ENCODE results near the gene GRIP1.

Gene GRIP1

DNA sequence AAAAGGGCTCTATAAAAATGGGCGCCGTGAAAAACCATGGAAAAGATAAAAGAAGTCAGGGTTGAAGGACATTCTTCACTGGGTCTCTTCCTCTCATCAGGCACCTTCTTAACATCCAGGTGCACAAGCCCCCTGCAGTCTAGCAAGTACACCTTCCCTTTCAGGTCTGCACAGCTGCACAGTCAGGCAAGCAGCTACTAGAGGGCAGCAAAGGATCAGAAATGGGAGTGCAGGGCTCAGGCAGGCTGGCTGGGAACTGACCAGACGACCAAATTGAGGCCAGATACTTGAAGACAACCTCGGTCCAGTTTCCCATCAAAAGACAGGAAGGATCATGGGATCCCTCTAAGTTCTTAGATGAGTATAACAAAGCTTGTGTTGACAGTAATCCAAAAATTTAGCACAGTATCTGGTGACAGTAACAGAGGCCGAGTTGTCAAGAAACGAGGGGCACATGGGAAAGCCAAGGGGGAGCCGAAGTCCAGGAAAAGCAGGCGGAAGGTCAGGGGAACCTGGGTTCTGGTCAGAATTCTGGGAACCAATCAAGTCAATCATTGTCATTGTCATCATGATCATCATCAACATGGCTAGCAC, 10.1 kb upstream of the GRIP1 start:
- DNase-seq, result no peak

DNA sequence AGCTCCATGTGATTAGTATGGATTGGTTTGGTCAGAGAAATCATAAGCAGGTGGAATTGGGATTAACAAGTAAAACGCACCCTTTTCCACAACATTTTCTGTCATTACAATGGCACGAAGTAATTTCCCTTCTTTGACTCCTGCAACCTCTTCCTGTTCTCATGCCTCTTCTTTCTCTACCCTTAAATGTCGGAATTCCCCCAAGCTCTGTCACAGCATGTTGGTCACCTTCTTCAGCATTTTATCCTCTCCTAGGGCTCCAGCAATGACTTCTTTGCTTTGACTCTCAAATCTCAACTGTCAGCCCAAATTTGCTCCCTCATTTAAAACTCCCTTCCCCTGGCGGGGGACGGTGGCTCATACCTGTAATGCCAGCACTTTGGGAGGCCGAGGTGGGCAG, 5.3 kb upstream of the GRIP1 start:
- DNase-seq, result no peak

DNA sequence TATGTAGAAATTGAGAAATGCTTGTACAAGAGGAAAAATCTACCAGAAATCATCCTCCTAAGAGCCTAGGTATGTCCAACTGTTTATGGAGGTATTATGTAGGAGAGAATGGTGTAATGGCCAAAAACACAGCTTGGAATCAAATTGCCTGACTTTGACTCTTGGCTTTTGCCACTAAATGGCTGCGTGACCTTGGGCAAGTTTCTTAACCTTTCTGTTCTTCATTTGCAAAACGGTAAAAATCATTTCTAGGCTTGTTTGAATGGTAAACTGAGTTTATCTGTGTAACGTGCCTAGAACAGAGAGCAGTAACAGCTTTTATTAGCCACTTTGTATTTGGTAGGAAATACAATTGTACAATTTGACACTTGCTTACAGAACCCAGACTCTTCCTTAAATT, 4.9 kb upstream of the GRIP1 start:
- DNase-seq, result no peak

DNA sequence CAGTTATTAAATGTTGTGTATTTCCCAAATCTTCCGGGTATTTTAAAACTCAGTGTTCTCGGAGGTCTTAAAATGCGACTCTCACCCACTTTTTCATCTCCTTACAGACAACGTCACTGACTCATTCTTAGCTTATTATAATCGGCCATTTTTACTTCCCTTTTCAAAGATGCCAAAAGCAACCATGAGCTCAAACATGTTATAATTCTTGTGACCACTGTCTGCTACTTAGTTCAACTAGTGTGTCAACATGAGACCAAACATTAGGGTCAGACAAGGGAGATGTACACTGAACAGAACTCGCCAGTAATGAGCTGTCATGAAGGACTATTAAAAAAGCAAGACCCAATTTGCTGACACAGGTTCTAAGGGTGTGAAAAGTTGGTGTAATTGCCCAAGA, 4.2 kb upstream of the GRIP1 start:
- no peak for DNase-seq

DNA sequence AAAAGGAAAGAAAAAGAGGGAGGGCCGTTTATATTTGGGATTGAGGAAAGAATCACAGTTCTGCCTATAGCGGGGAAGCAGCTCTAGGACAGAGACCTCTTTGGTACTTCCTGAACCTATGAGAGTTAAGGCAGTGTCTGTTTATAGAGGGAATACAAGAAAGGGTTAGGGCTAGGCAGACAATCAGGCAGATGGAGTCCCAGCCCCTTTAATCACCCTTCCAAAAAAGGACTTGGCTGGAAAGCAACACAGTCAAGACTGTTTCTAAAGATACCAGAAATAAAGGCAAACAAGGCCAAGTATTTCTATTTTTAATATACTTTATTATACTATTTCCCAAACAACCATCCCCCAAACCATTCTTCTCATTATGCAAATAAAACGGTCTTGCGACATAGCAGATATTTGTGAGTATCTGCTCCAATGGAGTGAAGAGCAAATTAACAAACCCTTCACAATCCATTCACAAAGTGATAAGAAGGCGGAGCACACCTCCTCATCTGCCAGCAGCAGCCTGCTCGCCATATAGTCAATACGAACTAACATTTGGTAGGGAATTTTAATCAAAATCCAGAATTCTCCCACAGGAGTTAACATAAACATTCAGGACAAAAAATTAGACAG, 697 bp upstream of the GRIP1 start:
- no peak for DNase-seq

DNA sequence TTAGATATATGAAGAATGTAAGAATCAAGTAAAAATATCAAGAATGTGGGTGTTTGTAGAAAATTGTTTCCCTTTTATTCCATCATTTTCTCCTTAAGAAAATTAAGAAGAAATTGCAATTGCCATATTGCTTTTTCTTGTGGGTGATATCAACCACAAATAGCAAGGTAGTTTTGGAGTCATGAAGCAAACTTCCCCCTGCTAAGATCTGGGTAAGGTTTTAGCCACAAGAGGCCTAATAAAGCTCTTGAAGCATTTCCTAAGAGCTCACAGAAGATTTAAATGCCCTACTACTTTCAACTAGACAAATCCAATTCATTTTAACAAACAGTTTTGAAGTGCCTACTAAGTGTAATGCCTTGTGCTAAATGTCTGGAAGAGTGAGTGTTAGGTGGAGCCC, 2.6 kb downstream of the GRIP1 start:
- no peak for DNase-seq

DNA sequence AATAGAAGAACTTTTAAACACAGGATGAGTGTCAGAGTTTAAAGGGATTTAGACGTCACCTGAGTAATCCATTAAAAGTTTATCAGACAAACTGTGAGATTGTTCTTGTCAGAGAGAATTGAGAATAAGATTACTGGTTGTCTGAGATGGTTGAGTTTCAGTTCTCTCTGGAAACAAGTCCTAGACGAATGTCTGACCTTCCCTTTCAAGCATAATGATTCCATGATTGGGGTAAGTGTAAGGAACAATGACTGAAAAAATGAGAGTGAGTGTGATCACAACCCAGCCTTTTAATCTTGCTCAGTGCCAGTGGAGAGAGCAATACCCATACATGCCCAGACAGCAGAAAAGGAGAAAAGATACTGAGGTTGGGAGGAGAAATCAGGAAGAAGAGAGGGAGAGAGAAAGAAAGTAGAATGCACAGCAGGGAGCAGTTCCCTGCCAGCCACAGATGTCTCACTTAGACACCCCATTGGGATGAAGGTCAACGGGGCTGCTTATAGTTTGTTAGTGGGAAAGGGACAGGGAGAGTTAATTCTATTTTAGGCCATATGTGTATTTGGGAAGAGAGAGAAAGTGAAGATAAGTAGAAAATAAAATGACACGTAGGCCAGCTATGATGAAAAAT, 4.3 kb downstream of the GRIP1 start:
- DNase-seq, result no peak

DNA sequence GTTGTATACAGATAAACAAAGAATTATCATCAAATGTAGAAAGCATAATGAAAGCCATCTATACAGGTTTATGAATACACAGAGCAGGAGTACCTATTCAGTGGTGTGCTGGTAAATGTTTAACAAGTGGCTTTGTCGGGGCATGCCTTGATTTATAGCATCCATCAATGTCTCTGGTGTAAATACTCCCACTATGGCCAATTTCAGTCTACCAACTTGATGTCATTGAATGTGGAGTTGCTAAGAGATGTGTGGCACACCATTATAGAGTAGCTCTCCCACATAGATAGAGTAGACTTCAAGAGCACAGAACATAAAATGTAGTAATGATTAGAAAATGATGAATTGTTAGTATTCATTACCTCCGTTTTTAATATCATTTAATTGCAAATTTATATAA, 9.3 kb downstream of the GRIP1 start:
- DNase-seq, result no peak

DNA sequence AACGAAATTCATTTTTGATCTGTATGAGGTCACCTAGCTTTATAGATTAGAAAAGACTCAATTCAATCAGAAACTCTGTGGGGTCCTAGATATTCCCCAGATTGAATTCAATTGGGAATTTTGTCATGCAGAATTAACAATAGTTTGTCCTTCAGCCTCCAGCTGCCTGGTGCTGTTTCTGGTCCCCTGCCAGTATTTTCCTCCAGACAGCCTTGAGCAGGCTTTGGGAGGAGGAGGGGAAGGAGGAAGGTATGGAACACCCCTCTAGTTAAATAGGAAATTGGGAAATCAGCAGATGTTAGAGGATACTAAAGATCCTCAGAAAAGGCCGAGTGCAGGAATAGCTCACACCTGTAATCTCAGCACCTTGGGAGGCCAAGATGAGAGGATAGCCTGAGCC, 10.6 kb downstream of the GRIP1 start:
- no peak for DNase-seq

DNA sequence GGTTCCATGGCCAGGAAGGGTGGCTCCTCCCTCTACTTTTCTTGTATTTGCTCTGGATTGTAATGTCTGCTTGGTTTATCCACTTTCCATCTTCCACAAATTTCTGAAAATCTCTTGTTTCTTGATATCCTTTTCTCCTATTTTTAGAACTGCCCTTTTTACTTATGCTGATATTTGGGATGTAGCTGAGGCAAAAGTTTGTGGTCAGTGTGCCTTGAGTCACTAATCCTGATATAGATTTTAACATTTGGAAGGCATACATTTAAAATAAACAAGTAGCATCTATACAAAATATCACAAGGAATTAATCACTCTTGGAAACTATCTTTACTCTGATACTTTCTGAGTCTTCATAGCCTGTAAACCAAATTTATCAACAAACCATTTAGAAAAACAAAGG, 11.0 kb downstream of the GRIP1 start:
- DNase-seq, result no peak

DNA sequence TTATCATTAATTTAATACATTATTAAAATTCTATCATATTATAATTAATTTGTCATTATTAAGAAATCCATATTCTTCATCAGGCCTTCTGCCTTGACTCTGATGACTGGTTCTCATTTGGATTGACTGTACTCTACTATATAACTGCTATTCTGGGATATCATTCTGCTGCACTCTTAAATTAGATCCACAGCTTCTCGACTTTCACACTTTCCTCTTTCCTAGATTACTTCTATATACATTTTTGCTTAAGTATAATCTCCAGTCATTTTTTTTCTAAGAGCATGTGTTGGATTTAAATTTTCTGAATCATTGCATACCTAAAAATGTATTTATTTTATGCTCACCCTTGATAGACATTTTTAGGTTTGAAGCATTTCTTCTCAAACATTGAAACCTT, 12.4 kb downstream of the GRIP1 start:
- no peak for DNase-seq

DNA sequence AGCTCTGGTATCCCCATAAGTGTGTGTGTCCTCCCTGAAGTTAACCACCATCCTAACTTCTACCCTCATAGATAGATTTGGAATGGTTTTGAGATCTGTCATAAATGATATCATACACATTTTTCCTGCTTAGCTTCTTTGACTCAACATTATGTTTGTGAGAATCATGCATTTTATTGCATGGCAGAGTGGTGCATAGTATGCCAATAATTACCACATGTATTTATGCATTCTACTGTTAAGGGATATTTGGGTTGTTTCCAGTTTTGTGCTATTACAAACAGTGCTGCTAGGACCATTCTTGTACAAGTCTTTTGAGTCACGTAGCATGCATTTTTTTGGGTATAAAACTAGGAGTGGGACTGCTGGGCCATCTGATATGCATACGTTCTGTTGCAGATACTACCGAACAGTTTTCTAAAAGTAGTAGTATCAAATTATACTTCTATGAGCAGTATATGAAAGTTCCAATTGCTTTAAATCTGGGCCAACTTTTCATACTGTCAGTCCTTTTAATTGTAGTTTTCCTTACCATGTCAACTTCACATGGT, 13.4 kb downstream of the GRIP1 start:
- no peak for DNase-seq

DNA sequence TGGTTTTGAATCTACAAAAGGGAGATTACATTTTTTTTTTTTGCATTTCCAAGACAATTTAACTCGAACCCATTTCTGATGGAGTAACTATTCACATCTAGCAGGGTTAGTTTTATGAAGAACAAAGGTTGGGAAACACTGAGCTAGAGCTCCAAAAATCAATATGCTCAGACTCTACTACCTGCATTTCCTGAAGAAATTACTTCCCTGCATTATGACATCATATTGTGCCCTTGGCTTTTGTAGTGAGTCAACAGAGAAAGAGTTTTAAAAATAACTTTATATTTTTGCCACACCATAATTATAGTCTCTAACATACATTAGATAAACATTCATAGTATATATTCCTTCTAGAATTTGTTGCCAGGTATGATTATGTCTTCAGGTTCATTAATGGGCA, 14.8 kb downstream of the GRIP1 start:
- no peak for DNase-seq

DNA sequence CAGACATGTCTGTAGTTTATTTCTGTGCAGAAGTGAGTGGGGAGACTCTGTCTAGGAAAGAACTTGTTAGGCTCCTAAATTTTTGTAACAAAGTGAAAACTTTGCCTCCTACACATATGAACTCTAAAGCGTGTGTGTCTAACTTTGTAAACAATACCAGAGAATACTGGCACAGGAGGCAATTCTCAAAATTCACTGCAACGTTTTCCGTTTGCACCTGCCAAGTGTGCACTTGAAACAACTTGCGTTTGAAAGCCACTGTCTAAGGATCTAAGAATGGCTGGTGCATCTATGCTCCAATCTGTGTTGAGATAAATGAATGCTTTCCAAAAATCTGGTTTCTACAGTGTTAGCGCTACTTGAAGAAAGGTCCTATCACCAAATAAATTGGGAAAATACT, 15.3 kb downstream of the GRIP1 start:
- no peak for DNase-seq

DNA sequence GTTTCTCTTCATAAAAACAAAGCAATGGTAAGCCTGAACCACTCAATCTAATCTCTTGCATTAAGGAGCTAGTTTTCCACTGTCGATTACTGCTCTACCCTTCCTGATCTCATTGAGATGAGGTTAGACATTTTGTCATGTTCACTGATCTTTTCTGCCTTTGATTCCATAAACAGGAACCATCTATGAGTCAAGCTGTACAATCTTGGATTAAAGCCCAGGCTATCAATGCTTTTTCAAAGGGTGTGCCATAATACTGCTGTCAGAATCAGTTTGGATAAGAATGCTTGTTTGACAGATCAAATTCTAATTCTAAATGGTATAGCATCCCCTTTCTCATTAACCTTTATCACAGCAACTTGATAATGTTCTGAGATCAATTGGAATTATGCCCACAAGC, 16.1 kb downstream of the GRIP1 start:
- DNase-seq, result no peak

DNA sequence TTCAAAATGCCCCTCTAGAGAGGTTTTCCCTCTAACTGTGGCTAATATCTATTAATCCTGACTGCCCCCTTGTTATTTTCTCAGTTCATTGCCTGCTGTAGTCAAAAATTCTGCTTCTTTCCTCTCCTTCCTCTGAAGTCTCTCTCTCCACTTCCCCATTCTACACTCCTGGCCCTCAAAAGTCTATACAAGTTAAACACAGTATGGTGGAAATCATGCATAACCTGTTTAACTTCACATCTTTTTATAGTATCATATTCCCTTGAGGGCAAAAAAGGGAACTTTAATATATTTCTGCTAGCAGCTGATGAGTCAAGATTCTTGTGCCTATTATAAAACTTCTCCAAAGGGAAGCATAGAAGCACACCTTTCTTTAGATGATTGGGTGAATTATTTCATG, 16.7 kb downstream of the GRIP1 start:
- DNase-seq, result no peak

DNA sequence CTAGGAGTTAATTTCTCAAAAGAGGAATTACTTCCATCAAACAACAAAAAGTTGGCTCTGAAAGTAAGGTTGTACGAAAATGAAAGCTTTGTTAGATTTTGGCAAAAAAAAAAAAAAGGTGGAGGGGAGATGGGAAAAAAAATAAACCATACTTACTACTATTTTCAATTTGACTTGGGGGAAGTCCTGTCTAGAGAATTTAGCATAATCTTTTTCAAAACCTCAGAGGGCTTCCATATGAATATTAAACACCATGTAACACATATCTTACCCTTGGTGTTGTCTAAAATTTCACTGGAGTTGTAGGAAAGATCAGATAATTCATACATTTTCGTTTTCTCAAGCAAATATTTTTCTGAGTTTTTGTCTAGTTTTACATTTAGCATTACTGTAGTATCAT, 17.5 kb downstream of the GRIP1 start:
- DNase-seq, result no peak

DNA sequence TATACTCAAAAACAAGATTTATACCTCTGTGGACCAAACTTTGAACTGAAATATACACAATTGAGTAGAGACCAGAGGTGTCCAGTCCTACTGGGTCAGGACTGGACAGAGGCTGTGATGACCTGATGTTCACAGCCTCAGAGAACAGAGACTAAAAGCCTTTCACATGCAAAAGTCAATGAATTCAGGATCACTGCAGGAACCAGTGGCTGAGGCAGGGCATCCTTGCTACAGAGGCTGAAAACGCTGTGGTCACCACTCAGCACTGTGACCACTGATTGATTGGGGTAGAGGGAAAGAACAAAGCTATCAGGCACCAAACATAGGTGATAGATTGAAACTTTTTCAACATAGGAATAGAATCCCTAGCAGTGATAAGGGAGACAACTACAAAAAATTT, 25.1 kb downstream of the GRIP1 start:
- DNase-seq, result no peak

DNA sequence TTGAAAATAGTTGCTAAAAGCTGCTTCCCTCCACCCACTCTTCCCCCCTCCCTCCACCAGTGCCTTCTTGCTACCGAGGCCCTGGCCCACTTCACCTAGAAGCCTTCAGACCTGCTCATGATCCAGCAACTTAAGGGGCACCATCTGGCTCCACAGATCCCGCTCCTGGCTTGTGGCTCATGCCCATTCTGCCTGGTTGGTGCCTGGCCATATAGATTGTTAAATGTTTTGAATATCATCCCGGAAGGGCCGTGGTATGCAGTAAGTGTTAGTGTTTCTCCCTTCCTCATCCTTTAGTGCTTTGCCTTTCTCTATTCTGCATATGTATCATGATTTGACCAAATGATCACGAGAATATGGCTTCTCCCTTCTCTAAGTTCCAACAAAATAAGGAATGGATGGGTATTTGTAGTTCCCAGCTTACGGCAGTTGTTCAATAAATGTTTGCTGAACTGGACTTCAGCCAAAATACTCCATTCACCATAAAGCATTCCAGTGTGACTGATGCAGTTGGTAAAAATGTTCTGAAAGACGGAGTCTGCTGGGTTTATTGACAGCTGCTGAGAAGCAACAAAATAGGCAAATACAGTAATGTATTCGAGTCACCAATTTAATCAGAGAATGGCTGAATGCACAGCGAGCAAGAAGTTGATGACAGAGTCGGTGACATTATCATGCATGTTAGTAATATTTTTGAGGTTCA, 30.7 kb downstream of the GRIP1 start:
- DNase-seq, result no peak

DNA sequence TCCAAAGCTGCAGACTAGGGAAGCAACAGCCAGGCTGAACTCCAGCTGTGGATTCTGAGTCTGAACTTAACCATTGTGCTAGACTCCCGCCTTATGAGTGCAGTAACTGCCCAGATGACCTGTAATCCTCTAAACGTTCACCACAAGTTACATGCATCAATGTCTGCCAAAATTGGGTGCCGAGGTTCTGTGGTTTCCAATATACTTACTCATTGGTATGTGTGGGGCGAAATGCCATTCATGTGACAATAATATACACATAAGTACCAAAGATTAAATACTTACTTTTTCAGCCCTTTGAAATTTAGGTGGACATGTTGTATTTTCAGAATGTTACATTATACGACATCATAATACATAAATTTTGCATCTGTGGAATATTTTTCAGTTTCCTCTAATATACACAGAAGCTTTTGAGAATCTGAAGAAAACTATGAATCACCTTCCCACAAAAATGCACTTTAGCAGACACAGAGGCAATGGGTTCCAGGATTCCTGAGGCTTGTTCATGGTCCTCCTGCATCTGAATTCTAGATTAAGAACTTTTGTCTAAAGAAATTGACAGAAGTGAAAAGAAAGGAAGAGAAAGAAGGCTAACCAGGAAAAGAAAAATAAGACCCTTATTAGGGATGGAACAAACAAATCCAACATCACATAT, 31.7 kb downstream of the GRIP1 start:
- no peak for DNase-seq

DNA sequence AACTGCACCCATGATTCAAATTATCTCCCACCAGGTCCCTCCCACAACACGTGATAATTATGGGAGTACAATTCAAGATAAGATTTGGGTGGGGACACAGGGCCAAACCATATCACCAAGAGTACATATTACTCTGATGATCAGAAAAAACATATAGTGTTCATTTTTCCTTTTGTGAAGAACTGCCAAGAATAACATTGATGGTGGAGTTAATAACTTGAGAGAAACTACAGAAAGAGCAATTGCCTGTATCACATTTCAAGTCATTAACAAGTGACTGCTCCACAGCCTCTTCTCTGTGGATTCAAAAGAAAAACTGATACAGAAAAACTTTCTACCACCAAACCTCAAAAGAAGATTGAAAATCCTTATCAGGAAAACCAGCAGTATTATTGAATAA, 34.7 kb downstream of the GRIP1 start:
- DNase-seq, result no peak

DNA sequence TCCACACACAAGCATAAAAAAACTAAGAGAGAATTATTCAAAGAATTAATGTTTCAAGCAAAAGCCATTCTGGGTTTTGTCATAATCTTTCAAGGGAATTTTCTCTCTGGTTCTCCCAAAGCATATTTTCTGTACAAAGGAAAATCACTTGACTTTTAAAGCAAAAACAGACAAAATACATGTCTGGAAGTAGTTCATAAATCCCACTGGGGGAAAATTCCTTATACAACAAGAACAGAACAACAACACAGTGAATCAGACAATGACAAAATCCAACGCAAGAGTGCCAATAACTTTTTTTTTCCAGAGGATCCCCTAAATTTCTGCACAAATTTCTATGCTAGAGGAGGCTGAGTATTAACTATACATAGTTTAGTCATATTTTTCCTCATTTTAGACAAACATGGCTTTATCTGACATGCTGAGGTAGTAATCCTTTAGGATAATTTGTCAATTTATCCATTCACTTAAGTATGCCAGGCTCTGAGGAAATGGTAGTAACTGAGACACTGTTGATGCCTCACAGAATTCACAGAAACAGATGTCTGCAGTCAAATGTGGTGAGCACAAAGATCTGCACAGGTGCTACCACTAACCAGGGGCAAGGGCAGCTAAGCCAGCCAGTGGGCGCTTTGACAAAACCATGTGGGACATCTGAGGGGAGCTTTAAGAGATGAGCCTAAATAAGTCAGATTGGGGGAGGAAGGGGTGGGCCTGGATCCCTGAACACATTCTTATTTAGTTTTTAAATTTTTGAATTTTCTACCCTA, 38.0 kb downstream of the GRIP1 start:
- DNase-seq, result no peak

DNA sequence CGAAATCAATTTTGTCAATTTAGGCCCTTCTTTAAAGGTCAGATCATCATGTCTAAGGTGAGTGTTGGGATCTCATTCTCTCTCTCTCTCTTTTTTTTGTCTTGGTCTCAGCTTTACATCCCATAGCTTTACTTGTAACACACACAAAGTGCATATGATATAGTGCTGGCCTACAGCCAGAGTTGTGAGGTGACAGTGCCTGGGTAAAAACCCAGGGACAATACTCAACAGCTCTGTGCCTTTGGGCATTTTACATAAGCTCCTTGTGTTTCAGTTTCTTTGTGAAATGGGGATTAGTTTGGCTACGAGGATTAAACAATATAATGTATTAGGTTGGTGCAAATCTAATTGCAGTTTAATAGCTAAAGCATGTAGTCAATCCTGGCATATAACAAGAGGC, 40.2 kb downstream of the GRIP1 start:
- DNase-seq, result no peak

Data from NCI-H187 treated with DMSO at 0.1 percent for 48 hours (cell line).